GM21619 (cell line): ENCODE data around the gene ADAM30.
"Not testable (repeated sequence)": the region's sequence is repeated elsewhere in the genome, so short reads cannot be mapped to it uniquely, and the experiment has no call there.

Source experiments
- ATAC-seq: cut with Tn5 transposase; IDR thresholded peaks from one replicate; pipeline ENCODE4 v1.9.1; 2021; ENCODE audit not compliant: unreplicated experiment

ADAM30 gene

DNA sequence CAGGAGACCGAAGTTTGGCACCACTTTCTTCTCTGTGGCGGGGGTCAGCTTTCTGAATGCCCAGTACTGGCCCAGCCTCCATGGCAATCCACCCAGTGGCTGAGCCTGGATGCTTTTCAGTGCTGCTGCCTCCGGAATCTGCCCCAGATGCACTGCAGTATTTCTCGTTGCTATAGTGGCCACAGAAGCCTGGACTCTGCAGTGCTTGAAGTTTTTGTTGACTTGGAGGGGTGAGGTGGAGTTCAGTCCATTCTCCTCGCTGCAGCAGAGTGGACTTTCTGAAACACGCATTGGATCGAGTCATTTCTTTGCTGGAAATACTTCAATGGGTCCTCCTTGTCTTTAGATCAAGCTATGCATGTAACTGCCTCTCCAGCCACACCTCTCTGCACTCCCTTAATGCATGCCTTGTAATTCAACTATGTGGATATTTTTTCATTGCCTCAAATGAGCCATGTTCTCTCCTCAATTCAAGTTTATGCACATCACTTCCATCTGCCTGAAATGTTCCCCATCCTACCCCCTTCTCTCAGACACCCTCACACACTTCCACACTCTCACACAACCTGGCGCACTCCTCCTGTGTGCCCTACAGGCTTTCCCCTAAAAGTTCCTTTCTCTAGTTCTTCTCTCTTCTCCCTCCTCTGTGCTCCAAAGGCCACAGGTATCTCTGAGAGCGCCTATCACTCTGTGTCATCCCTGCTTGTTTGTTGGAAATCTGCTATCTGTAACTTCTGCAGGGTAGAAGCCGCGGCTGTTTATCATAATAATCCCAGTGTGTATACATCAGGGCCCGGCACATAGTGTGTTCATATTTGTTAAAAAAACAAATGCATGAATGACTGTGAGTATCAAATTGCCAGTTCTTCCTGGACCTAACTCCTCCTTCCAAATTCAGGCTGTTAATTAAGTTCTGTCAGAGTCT lies 16.5 kb downstream of the ADAM30 start:
- no peak for ATAC-seq

DNA sequence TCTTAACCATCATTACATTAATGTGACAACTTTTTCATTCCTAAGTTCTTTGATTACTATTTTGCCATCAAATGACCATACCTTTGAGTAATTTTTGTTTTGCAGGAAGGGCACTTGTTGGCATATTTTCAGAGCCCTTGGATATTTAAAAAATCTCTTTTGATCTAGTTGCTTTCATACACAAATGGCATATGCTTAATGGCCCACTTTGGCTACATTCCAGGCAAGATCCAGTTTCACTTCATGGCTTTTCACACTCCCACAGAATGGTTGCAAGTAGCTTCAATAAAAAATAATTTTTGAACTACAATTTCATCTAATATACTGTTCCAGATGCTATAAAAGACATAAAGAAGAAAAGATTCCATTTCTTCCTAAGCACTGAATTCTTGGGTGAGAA lies 18.1 kb downstream of the ADAM30 start:
- ATAC-seq, result no peak

DNA sequence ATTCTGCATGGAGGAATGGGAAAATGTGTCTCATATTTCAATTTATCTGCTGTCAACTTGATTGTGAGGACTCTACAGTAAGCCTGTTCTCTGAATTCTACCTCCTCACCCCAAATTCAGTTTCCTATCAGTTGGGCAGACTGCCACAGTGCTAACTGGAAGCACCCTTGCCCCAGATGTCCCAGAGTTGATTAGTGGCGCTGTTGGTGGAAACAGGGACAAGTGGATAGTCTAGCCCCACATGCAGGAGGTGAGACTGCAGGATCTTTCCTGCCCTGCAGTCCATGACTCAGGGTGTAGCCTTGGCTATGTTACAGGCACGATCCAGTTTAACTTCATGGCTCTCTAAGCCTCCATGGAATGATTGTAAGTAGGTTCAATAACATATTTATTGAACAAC lies 22.1 kb downstream of the ADAM30 start:
- ATAC-seq, result no peak

DNA sequence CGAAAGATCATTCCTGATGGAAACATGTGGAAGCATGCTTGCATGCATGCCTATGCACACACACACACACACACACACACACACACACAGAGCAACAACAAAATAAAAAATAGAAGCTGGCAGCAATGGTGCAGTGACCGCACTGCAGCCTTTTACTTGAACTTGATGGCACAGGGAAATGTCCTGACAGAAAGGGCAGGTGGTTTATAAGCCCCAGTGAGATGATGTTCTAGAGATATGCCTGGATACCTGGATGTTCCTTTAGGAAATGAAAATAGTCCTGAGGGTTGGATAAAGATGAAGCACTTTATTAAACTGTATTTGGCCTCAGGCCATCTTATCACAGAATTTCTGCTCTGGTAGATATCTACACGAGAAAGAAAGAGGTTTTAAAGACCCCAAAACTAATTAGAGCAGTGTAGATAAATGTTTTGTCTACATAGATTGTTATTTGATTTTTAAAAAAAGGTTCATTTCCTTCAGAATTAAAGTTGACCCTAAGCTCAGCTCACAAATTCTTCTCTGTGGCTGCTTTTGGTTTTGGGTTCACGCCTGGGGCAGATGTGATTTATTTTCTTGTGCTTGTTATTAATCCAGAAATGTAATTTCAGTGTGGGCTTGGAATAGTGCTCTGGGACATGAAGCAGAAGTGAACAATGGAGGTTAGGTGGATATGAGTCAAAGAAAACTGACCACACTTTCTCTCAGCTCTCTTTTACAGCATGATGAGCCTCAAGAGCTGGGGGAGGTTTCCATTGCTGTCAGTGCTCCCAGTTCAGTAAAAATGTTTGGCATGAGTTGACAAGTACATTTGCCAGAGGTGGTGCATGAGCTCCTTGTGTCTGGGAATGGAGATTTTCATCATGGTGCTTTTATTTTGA lies 22.9 kb downstream of the ADAM30 start:
- no peak for ATAC-seq

DNA sequence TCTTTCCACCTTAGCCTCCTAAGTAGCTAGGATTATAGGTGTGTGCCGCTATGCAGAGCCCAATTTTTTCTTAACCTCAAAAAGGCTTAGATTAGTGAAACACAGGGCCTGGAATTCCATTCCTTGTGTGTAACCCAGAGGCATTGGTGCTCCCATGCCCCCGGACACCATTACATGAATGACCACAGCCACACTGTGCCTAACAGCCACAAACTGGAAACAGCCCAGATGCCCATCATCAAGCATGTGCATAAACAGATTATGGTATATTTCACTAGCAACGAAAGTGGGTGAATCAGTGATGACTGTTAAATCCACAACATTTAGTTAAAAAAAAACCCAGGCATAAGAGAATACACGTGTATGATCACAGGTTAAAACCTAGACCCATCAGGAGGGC lies 24.4 kb downstream of the ADAM30 start:
- no peak for ATAC-seq

DNA sequence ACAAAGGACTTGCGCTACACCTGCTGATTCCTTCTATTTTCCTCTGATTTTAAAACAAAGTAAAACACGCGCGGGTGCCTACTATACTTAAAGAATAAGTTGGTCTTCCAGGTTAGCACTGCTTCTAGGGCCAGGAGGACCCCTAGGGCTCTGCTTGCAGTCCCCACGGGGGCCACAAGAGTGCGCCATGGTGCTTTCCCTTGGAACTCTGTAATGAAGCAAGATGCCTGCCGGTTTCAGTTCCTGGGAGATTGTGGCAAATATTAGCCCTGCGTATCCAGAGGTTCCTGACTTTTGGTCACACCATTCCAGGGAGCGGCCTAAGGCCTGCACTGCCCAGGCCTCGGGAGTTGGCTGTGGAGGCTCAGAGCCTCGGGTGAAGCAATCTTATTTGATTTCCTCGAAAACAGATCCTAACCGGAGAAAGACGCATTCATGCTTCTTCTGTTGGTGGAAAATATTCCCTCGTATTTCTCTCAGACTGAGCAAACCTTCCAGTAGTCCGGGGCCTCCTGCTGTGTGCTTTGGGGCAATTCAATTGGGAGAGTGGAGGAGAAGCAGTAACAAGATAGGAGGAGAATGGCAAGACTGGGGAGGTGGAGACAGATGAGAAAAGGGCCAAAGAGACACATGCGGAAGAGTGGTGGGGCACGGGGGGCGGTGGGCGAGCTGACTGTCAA lies 25.3 kb downstream of the ADAM30 start:
- no peak for ATAC-seq

DNA sequence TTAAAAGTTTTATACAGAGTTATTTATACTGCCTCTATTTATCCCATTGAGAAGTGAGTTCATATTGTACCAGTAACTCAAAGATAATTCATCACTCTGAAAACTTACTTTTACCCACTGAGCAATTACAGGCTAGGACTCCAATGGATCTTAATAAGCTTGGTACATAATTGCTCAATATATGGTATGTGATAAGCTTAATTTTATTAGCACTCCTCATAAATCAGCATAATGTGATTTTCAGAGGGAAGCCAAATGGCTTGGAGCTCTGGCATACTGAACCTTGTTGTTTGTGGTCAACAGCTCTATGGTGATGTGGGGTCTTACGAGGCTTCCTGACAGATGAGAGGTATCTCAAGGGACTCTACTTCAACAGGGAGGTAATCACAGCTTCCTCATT lies 26.3 kb downstream of the ADAM30 start:
- ATAC-seq, result no peak

DNA sequence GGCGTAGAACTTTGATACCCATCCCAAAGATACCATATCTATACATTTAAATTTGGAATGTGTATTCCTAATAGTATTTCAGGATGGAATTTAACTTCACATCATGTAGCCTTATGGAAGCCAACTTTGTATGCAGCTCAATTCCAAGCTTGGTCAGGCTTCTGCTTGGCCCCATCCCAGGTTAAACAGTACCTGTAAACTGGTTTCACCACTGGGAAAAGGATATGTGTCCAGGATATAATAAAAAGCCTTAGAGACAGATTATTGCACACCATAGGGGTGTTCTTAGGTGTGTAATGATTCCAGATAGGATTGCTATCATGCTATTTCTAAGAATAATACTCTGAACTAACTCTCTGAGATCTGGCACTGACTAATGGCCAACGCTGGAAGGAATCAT lies 28.1 kb downstream of the ADAM30 start:
- ATAC-seq, result no peak

DNA sequence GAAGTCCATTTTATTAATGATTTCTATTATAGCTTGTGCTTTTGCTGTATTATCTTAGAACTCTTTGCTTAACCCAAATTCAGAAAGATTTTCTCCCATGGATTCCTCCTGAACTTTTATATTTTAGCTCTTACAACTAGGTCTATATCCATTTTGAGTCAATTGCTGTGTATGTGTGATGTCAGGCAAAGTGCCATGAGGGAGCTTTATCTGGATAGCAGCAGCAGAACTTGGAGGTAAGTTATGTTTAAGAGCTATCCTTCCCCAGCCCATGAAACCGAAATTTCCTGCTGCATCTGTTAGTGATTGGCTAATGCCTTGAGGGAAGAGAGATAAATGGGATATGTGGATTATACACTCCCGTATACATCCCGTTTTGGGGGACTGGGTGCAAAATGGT lies 29.9 kb downstream of the ADAM30 start:
- ATAC-seq, result no peak

DNA sequence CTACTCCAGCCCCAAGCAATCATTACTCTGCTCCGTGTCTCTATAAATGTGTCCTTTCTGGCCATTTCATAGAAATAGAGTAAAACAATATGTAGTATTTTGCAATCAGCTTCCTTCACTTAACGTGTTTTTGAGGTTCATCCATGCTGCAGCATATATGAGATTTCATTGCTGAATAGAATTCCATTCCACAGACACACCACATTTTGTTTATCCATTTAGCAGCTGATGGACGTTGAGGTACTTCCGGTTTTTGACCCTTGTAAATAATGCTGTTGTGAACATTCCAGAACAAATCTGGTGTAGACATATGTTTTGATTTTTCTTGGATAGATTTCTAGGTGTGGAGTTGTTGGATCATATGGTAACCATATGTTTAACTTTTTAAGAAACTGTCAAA lies 30.7 kb downstream of the ADAM30 start:
- no peak for ATAC-seq

DNA sequence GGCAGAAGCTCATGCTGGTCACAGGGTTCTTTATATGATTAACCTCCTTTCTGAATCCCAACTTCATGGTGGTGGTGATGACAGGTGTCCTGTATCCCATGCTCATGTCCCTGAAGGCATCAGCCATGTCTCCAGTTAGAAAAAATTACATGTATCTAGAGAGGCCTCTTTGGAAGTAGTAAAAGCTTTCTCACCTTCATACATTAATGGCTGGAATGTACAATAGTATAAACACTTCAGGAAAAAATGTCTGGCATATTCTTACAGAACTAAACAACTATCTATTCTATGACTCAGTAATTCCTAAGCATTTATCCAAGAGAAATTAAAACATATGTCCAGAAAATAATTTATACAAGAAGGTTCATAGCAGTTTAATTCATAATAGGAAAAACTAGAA lies 34.0 kb downstream of the ADAM30 start:
- ATAC-seq, result no peak

DNA sequence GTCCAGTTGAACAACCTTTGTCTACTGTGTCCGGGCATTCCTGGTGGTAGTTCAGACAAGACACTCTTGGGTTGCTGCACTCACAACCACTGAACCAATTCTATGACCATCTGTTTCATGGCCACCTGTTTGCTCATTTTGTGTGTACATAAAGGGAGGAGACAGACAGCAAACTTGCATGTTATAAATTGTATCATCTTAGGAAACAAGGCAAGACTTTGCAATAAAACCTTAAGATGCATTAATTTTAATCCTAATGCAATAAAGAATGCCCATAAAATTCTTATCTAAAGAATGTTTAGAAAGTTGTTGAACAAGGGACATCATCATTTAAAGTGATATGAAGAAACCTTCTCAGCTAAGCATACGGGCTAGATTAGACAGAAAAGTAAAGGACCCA lies 34.8 kb downstream of the ADAM30 start:
- no peak for ATAC-seq

DNA sequence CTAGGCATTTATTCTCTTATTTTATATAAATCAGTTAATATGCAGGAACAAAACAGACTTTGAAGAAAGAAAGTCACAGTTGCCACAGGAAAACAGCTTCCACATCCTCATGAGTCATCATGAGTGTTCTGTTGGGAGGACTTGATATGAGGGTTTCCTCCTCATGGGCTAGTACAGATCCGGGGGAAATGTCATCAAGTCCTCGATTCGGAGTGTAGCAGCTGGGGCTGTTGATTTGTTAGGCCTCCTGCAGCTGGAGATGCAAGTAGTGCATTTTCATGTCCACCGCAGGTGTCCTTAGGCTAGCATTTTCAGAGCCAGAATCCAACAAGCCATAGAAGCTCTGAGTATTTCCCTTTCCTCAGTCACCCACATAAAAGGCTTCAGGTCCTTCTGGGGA lies 36.7 kb downstream of the ADAM30 start:
- no peak for ATAC-seq

DNA sequence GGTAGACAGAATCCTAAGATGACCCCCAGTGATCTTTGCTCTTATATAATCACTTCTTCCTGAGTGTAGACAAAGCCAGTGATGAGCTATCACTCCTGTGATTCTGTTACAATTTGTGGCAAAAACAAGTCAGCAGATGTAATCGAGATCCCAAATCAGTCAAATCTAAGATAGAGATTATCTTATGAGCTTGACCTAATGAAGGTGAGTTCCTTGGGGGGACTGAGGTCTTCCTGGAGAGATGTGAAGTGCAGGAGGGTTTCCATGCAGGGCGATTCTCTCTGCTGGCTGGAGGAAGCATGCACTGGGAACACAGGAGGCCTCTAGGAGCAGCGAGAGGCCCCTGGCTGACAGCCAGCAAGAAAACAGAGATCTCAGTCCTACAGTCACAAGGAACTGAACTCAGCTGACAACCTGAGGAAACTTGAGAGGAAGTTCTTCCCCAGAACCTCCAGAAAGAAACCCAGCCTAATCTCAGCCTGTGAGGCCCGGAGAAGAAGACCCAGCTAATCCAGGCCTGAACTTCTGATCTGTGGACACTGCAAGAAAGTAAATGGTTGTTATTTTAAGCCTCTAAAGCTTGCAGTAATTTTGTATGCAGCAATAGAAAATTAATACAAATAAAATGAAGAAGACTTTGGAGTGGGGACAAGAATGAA lies 37.6 kb downstream of the ADAM30 start:
- not testable (repeated sequence) for ATAC-seq

DNA sequence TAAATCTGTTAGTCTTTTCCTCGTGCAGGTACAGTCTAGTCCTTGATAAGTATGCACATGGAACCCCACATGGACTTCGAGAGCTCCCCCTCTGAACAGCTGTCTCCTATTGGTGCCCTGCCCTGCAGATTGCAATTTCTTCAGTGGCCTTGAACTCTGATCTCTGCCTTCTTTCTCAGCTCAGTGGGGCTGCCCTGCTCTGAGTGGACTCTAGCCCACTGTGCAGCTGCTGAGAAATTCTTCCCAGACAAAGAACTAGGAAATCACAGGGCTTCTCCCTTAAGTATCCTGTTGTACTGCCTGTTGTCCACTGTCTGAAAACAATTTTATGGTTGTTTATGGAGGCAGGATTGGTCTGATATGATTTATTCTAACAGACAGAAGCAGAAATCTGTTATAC lies 38.2 kb downstream of the ADAM30 start:
- ATAC-seq, result no peak

DNA sequence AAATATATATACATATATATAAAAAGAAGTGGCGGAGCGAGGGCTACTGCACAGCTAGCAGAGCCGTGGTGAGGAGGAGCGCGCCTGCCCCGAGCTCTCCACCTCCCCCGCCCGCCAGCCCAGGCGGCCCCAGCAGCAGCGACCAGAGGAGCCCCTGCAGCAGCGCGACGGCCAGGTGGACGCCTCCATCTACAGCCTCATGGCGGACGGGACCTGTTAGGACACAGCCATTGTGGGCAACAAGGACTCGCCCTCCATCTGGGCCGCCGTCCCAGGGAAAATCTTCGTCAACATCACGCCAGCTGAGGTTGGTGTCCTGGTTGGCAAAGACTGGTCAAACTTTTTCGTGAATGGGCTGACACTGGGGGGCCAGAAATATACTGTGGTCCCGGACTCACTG lies 43.2 kb downstream of the ADAM30 start:
- ATAC-seq, result no peak

DNA sequence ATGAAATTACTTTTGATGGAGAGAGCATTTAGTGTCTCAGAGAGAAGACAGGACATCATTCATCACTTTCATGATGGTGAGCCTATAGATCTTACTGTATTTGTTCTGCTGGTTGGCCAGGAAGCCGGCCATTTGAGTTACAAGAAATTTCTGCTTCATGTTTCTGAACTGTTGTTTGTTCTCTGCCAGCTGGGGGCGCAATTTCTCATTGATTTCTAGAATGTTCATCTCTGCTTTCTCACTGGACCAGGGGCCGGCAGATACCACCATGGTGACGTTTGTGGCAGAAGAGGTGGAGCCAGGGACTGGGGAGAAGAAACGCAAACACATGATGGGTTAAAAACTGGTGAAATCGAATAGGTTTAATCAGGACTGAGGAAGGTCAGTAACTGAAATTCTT lies 52.1 kb downstream of the ADAM30 start:
- ATAC-seq, result not testable (repeated sequence)
